Measurements from ENCODE around the gene SAP130. TPM values are rescaled to one million over a fixed set of nuclear protein-coding genes. Genes with fewer than 3 reads are reported as not detected.

The SAP130 gene
- total and polyA plus RNA-seq, 9 donors = 6.1 to 28.3 (median 24.0) TPM

DNA sequence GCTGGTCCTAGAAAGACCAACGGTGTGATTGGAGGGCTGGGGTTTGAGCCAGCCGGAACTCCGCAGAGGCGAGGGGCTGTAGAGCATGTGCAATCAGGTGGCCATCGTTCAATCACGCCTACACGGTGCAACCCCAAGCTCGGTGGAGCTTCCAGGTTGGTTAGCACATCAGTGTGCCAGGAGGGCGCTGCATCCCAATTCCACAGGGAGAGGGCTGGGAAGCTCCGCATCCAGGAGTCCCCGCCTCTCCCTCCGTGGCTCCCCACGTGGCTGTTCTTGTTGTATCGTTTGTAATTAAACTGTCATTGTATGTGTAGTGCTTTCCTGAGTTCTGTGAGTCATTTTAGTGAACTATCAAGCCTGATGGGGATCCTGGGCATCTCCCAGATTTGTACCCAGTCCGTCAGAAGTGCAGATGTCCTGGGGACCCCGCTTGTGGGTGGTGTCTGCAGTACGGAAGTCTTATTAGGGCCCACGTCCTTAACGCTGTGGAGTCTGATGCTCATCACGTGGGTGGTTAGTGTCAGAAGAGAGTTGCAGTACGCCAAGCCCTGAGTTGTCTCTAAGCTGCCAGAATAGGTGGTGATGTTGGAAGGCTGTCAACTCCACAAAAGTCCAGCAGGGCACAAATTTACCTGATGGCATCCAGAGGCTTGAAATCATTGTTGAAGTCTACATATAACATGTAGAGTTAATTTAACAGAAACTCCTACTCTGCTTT, 121.5 kb downstream of the SAP130 start:
- intact Hi-C loops (cut with DNase I) = no loop called here
- Histone ChIP-seq H3K36me3 (no peaks in the 10 kb centered on the region), H3K4me3 (no peak overlapping the region), H3K27me3 (no peaks in the 10 kb centered on the region), H3K4me1 (ENCODE audit: insufficient read depth) (peaks cover 4% of the 10 kb centered on the region), H3K9me3 (no peaks in the 10 kb centered on the region), H3K27ac (no peak overlapping the region)
- 42 to 62% (median 48%) methylated on average over 21 of the region's 21 CpGs for whole genome bisulfite sequencing, 3 donors
- TF ChIP-seq, protein P1, sequence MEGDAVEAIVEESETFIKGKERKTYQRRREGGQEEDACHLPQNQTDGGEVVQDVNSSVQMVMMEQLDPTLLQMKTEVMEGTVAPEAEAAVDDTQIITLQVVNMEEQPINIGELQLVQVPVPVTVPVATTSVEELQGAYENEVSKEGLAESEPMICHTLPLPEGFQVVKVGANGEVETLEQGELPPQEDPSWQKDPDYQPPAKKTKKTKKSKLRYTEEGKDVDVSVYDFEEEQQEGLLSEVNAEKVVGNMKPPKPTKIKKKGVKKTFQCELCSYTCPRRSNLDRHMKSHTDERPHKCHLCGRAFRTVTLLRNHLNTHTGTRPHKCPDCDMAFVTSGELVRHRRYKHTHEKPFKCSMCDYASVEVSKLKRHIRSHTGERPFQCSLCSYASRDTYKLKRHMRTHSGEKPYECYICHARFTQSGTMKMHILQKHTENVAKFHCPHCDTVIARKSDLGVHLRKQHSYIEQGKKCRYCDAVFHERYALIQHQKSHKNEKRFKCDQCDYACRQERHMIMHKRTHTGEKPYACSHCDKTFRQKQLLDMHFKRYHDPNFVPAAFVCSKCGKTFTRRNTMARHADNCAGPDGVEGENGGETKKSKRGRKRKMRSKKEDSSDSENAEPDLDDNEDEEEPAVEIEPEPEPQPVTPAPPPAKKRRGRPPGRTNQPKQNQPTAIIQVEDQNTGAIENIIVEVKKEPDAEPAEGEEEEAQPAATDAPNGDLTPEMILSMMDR (IDR thresholded peaks at IDR 0.05) = no peak
- TF ChIP-seq POLR2A (IDR thresholded peaks at IDR 0.05) (no peak), EP300 (IDR thresholded peaks at IDR 0.05) (no peak)
- no peak for DNase-seq

DNA sequence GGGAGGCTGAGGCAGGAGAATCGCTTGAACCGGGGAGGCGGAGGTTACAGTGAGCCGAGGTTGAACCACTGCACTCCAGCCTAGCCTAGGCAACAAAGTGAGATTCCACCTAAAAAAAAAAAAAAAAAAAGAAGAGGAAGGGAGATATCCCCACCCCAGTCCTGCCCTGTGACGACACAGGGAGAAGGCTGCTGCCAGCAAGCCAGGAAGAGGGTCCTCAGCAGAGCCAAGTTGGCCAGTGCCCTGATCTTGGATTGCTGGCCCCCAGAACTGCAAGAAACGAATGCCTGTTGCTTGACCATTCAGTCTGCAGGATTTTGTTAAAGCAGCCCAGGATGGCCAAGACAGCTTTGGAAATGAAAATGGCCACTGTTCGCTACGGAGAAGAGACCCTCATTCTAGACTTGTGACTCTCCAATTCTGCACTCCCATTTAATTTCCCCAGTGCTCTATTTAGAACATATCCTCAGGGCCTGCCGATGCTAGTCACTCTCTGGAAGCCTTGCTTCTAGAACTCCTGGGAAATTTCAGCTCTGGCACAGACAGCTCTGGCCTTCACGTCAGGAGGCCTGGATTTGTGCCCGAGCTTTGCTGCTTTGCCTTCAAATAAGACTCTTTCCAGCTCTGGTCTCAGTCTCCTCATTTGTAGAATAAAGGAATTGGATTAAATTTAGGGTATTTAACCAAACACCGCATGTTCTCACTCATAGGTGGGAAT, 126.4 kb downstream of the SAP130 start:
- peak; percentile 72 to 85 (median 75) for DNase-seq
- TF ChIP-seq POLR2A (IDR thresholded peaks at IDR 0.05) = no peak
- no peak for TF ChIP-seq EP300 (IDR thresholded peaks at IDR 0.05)
- TF ChIP-seq, protein P1 (IDR thresholded peaks at IDR 0.05) = no peak
- H3K4me1 ChIP-seq (ENCODE audit: insufficient read depth) = peaks cover 3% of the 10 kb centered on the region
- H3K4me3 ChIP-seq = no peak overlapping the region
- H3K27me3 ChIP-seq = no peaks in the 10 kb centered on the region
- intact Hi-C loops (cut with DNase I) = no loop called here
- 45 to 52% (median 49%) methylated on average over 12 of the region's 12 CpGs for WGBS, 3 donors
- no peaks in the 10 kb centered on the region for H3K36me3 ChIP-seq
- no peaks in the 10 kb centered on the region for H3K9me3 ChIP-seq
- peak overlapping the region in 1 of 2 donors; percentile 41 for H3K27ac ChIP-seq

DNA sequence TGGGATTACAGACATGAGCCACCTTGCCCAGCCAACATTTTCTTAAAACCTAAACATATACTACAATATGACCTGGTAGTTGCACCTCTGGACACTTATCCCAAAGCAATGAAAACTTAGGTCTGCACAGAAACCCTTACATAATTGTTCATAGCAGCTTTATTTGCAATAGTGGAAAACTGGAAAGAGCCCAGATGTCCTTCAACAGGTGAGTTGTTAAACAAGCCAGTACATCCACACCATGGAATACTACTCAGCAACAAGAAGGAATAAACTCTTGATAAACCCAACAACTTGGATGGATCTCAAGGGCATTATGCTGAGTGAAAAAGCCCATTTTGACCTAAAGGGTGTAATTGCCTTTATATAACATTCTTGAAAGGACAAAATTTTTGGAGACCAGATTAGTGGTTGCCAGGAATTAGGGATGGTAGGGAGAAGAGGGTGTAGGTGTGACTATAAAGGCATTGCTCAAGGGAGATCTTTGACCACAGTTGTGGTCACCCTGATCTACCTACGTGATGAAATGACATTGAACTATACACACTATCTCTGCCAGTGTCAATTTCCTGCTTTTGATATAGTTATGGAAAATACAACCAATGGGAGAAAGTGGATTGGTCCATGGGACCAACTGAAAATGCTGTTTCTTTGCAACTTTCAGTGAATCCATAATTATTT, 130.2 kb downstream of the SAP130 start:
- 30 to 67% (median 36%) methylated on average over 1 of the region's 1 CpG for WGBS, 3 donors
- TF ChIP-seq EP300 (IDR thresholded peaks at IDR 0.05) (no peak), POLR2A (IDR thresholded peaks at IDR 0.05) (no peak)
- TF ChIP-seq, protein P1 (IDR thresholded peaks at IDR 0.05) = no peak
- intact Hi-C loops (cut with DNase I) = loop anchor here in 1 of 4 donors (10.0 kb wide), 1 partner anchor 417 kb away; the partner anchor contains the start of gene HS6ST1
- no peak overlapping the region for H3K27ac ChIP-seq
- no peak overlapping the region for H3K4me3 ChIP-seq
- H3K4me1 ChIP-seq (ENCODE audit: insufficient read depth) = peaks cover 2% of the 10 kb centered on the region
- H3K9me3 ChIP-seq = no peaks in the 10 kb centered on the region
- H3K27me3 ChIP-seq = no peaks in the 10 kb centered on the region
- DNase-seq = no peak
- H3K36me3 ChIP-seq = no peaks in the 10 kb centered on the region

DNA sequence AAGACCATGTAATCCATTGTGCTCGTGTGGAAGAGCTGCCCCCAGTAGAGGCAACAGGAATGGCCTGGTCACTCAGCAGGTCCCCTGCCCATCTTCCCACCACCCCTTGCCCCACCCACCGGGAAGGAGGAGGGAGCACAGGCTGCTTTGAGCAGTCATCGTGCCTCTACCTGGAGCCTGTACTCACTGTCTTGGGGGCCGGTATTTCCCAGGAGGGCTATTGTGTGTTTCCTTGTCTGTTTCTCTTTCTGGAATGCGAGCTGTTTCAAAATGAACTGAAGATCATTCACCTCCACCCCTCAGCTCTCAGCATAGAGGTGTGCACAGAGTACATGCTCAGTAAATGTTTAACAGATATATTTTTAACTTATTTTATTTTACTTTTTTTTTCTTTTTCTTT, 134.4 kb downstream of the SAP130 start:
- intact Hi-C loops (cut with DNase I) = loop anchor here in 1 of 4 donors (10.0 kb wide), 1 partner anchor 421 kb away; the partner anchor contains the start of gene HS6ST1
- TF ChIP-seq POLR2A (IDR thresholded peaks at IDR 0.05) = no peak
- no peak for TF ChIP-seq EP300 (IDR thresholded peaks at IDR 0.05)
- TF ChIP-seq, protein P1 (IDR thresholded peaks at IDR 0.05) = no peak
- 66 to 71% (median 71%) methylated on average over 5 of the region's 5 CpGs for WGBS, 3 donors

More for the DNA sequence above, 134.4 kb downstream of the SAP130 start:
- Histone ChIP-seq H3K27me3 (no peaks in the 10 kb centered on the region), H3K27ac (no peak overlapping the region), H3K9me3 (no peaks in the 10 kb centered on the region), H3K4me3 (no peak overlapping the region), H3K4me1 (ENCODE audit: insufficient read depth) (no peaks in the 10 kb centered on the region), H3K36me3 (no peaks in the 10 kb centered on the region)
- no peak for DNase-seq
